GM23338 (cell line): ENCODE measurements around the gene ONECUT3.

Experiments
- CREB1 ChIP-seq: fragments of 250-450 bp; sonication (Bioruptor Pico); IDR thresholded peaks from 2 replicates; pipeline ENCODE4 v1.5.0; 2020; ENCODE audit warnings: low read depth, mild to moderate bottlenecking, moderate library complexity
- EZH2phosphoT487 ChIP-seq: fragments of 200-600 bp; sonication (generic); IDR thresholded peaks from one replicate; pipeline ENCODE4 v1.8.1; 2018; ENCODE audit warnings: antibody characterized with exemption; ENCODE audit not compliant: unreplicated experiment
- POLR2AphosphoS5 ChIP-seq: IDR thresholded peaks from 2 replicates; pipeline ENCODE4 v1.6.1; 2016; ENCODE audit warnings: antibody characterized with exemption, low read depth
- ZNF114 ChIP-seq: fragments of 250-450 bp; sonication (Bioruptor Pico); IDR thresholded peaks from 2 replicates; pipeline ENCODE4 v1.5.0; 2020; ENCODE audit warnings: mild to moderate bottlenecking, moderate library complexity
- TF ChIP-seq, protein P1 (sequence below), 2 experiments: fragments of 200-600 bp in 1 of 2; sonication (generic) in 1 of 2; conservative IDR thresholded peaks; 2 replicates each; pipeline versions ENCODE4 v1.5.1 to v1.6.1; 2016 to 2017; ENCODE audit warnings: antibody characterized with exemption in 2 of 2, low read depth in 2 of 2, mild to moderate bottlenecking in 2 of 2, moderate library complexity in 1 of 2

DNA sequence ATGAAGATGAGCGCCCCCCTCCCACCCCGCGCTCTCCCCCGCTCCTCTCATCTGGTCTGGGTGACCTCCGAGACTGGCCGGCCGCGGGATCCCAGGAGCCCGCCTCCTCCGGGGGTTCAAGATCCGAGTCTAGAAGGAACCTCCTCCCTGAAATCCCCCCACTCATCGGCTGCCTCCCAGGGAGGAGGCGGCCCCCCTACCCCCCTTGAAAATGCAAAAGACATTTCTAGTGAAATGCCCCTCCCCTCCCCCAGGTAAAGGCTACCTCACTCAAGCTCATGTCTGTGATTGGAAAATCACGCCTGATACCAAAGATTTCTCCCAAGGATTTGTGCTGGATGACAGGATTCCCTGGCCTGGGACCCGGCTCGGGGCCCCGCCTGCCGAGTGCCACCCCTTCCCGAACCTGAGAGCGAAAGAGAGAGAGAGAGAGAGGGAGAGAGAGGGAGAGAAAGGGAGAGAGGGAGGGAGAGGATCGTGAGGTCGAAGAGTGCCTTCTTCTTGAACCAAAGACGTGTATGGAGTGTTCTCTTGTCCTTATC, 23.4 kb downstream of the ONECUT3 start:
- TF ChIP-seq, protein P1, sequence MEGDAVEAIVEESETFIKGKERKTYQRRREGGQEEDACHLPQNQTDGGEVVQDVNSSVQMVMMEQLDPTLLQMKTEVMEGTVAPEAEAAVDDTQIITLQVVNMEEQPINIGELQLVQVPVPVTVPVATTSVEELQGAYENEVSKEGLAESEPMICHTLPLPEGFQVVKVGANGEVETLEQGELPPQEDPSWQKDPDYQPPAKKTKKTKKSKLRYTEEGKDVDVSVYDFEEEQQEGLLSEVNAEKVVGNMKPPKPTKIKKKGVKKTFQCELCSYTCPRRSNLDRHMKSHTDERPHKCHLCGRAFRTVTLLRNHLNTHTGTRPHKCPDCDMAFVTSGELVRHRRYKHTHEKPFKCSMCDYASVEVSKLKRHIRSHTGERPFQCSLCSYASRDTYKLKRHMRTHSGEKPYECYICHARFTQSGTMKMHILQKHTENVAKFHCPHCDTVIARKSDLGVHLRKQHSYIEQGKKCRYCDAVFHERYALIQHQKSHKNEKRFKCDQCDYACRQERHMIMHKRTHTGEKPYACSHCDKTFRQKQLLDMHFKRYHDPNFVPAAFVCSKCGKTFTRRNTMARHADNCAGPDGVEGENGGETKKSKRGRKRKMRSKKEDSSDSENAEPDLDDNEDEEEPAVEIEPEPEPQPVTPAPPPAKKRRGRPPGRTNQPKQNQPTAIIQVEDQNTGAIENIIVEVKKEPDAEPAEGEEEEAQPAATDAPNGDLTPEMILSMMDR (conservative IDR thresholded peaks at IDR 0.05; ENCODE audit: low read depth in 2 of 2), result no peak
- TF ChIP-seq ZNF114 (CRISPR knock-in tag) (no peak), POLR2AphosphoS5 (no peak), CREB1 (CRISPR knock-in tag) (no peak), EZH2phosphoT487 (no peak)
